Nephron progenitor cell (in vitro differentiated cells): ENCODE data around the gene RNF213.

Experiments used
- DNase-seq: peaks from one replicate; pipeline ENCODE4 v3.0.0; 2021
- H3K27ac Mint-ChIP-seq: 2 replicates; pipeline ENCODE4 v1.8.0; 2021; ENCODE audit warnings: mild to moderate bottlenecking, moderate library complexity, mixed read lengths
- H3K27me3 Mint-ChIP-seq: 2 replicates; pipeline ENCODE4 v1.8.0; 2021; ENCODE audit warnings: mild to moderate bottlenecking, low read depth, mixed read lengths; ENCODE audit not compliant: poor library complexity
- H3K36me3 Mint-ChIP-seq: 2 replicates; pipeline ENCODE4 v1.8.0; 2021; ENCODE audit warnings: low read depth, mixed read lengths
- H3K4me1 Mint-ChIP-seq: 2 replicates; pipeline ENCODE4 v1.8.0; 2021; ENCODE audit warnings: mixed read lengths
- H3K4me3 Mint-ChIP-seq: 2 replicates; pipeline ENCODE4 v1.8.0; 2021; ENCODE audit warnings: mild to moderate bottlenecking, moderate library complexity, mixed read lengths
- H3K9me3 Mint-ChIP-seq: 2 replicates; pipeline ENCODE4 v1.8.0; 2021; ENCODE audit warnings: mild to moderate bottlenecking, moderate library complexity, mixed read lengths
- CTCF ChIP-seq: fragments of 200-600 bp; sonication (generic); IDR thresholded peaks from 2 replicates; pipeline ENCODE4 v1.5.0; 2021; ENCODE audit warnings: antibody characterized with exemption

The RNF213 gene

DNA sequence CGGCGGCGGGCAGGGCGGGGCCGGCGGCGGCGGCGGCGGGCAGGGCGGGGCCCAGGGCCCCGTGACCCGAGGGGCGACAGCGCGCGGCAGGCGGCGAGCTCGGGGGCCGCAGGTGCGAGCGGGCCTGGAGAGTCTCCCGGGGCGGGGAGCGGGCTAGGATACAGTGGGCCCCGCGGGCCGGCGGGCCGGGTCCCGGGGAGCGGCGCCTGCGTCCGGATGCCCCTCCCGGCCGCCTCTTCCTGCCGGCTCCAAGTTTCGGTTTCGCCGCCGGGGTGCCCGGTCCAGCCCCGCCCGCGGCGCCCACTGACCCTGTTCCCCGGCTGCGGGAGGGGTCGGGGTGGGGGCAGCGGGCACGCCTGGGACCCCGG, at the start of gene RNF213:
RNF213 (plus strand) TSS at position 62 of the 368 bp plus-strand sequence. CDS start 2,830 bp downstream, outside the sequence.
- Mint-ChIP-seq H3K27ac (no peak within 1 kb of the TSS), H3K4me1 (peaks cover 48% of the 10 kb centered on the region), H3K9me3 (no peaks in the 10 kb centered on the region), H3K4me3 (peak within 1 kb of the TSS; percentile 88), H3K36me3 (peaks cover 3% of the 10 kb centered on the region), H3K27me3 (peaks cover 14% of the 10 kb centered on the region)
- TF ChIP-seq CTCF: no peak
- peak; percentile 70 for DNase-seq

DNA sequence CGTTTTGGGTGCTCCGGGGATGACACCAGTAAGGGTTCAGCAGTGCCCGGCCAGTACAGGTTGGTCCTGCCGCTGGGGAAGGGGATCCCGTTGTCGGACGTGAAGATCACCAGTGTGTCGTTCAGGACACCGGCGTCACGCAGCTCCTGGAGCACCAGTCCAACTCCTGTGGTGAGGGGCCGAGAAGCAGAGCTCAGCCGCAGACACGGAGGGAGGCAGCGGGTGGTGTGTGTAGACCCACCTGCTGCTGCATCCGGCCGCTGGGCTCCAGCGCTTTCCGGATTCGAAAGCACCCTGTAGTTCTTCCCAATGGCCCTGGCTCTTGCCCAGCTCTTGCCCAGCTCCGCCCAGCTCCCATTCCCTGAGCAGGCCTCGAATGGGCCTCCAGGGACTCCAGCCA, 48.5 kb upstream of the RNF213 start:
- H3K4me3 Mint-ChIP-seq: no peak overlapping the region
- peaks cover 26% of the 10 kb centered on the region for H3K36me3 Mint-ChIP-seq
- H3K4me1 Mint-ChIP-seq: no peaks in the 10 kb centered on the region
- H3K27ac Mint-ChIP-seq: no peak overlapping the region
- DNase-seq: no peak
- no peaks in the 10 kb centered on the region for H3K9me3 Mint-ChIP-seq
- TF ChIP-seq CTCF: no peak
- no peaks in the 10 kb centered on the region for H3K27me3 Mint-ChIP-seq

DNA sequence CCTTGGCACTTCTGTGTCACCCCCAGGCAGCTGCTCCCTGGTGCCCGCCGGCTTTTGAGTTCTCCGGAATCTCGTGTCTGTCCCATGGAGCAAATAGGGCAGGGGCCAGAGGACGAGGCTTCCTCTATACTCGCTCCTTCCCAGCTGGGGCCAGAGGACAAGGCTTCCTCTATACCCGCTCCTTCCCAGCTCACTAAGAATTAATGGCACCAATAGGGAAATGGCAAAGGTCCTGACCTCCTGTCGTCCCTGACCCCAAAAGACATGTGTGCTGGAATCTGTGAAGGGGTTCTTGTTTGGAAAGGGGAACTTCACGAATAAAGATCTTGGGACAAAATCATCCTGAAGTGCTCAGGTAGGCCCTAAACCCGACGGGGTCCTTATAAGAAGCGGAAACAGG, 48.1 kb upstream of the RNF213 start:
- no peaks in the 10 kb centered on the region for H3K27me3 Mint-ChIP-seq
- H3K4me3 Mint-ChIP-seq: no peak overlapping the region
- DNase-seq: no peak
- no peak for TF ChIP-seq CTCF
- H3K27ac Mint-ChIP-seq: no peak overlapping the region
- peaks cover 23% of the 10 kb centered on the region for H3K36me3 Mint-ChIP-seq
- H3K4me1 Mint-ChIP-seq: no peaks in the 10 kb centered on the region
- H3K9me3 Mint-ChIP-seq: no peaks in the 10 kb centered on the region

- Mint-ChIP-seq H3K27me3 (no peaks in the 10 kb centered on the region), H3K9me3 (no peaks in the 10 kb centered on the region), H3K4me3 (no peak overlapping the region), H3K36me3 (peaks cover 21% of the 10 kb centered on the region), H3K4me1 (no peaks in the 10 kb centered on the region), H3K27ac (peak overlapping the region; percentile 54)
- DNase-seq: no peak
- no peak for TF ChIP-seq CTCF
These were observed 47.5 kb upstream of the RNF213 start for GRCh38 chr17:80212962-80213642.

- Mint-ChIP-seq H3K4me1 (peaks cover 2% of the 10 kb centered on the region), H3K27ac (no peak overlapping the region), H3K9me3 (no peaks in the 10 kb centered on the region), H3K36me3 (peaks cover 21% of the 10 kb centered on the region), H3K27me3 (no peaks in the 10 kb centered on the region), H3K4me3 (no peak overlapping the region)
- no peak for TF ChIP-seq CTCF
- DNase-seq: no peak
These were observed 47.0 kb upstream of the RNF213 start for GRCh38 chr17:80213643-80213975.
